HUES64 (cell line): ENCODE results near the gene MARK1. TPM values are rescaled to one million over a fixed set of nuclear protein-coding genes. Genes with fewer than 3 reads are reported as not detected.

Experiments
- H3K27ac ChIP-seq: 2 replicates; pipeline ENCODE4 v1.7.0; 2013; ENCODE audit warnings: low read depth, low read length, inconsistent platforms
- H3K27me3 ChIP-seq: 2 replicates; pipeline ENCODE4 v1.6.1; 2013; ENCODE audit warnings: mild to moderate bottlenecking, low read length; ENCODE audit not compliant: insufficient read depth
- H3K36me3 ChIP-seq: 2 replicates; pipeline ENCODE4 v1.6.1; 2013; ENCODE audit warnings: mild to moderate bottlenecking, low read length; ENCODE audit not compliant: insufficient read depth
- H3K4me1 ChIP-seq: 2 replicates; pipeline ENCODE4 v1.6.1; 2013; ENCODE audit warnings: mild to moderate bottlenecking, low read length, moderate library complexity; ENCODE audit not compliant: insufficient read depth
- H3K4me3 ChIP-seq: 2 replicates; pipeline ENCODE4 v1.5.1; 2013; ENCODE audit warnings: mild to moderate bottlenecking, low read length, moderate library complexity
- H3K9ac ChIP-seq: 2 replicates; pipeline ENCODE4 v1.6.1; 2013; ENCODE audit warnings: mild to moderate bottlenecking, low read depth, low read length
- H3K9me3 ChIP-seq: 2 replicates; pipeline ENCODE4 v1.6.1; 2013; ENCODE audit warnings: low read depth, low read length; ENCODE audit not compliant: insufficient read depth
- WGBS: fragments of 150-250, 120-280 bp; methylation state at CpG from one replicate; pipeline ENCODE4 v1.1.7; 2013; ENCODE audit warnings: missing lambda C conversion rate; 5-methylcytosine and 5-hydroxymethylcytosine counted together
- polyA plus RNA-seq, 2 experiments: library from polyadenylated mRNA; stranded (reverse); fragments of 50-300 nt; gene quantifications; one replicate each; pipeline ENCODE4 v1.2.3, GENCODE V29; 2013

MARK1 gene
- 10.2 TPM for polyA plus RNA-seq (2013, experiment 1 of 2)
- polyA plus RNA-seq (2013, experiment 2 of 2): 13.4 TPM

DNA sequence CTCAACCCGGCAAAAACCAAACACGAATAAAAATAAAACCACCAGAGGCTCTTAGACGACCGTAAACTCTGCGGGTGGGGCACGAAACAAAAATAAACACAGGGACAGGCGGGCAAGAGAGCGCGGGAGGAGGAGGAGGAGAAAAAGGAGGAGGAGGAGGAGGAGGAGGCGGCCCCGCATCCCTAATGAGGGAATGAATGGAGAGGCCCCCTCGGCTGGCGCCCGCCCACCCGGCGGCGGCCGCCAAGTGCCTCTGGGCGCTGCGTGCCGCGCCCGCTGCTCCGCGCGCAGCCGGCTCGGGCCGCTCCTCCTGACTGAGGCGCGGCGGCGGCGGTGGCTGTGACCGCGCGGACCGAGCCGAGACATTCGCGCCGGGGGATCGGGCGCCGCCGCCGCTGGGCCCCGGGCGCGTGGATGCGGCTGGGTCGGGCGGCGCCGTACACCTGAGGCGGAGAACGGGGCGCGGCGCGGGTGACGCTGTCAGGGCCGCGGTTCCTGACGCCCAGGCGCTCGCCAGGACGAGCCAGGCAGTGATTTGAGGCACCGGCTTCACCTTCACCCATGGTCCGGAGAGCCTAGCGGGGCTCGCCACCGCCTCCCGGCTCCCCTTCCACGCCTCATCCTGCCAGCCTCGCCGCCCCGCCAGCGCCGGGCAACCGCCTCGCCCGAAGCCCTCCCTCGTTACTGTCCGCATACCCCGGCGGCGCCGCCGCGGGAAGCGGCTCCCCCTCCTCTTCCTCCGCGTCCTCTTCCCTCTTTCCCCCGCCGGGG is at the start of gene MARK1:
Gene MARK1, plus strand, starts transcription at position 229 of the 771 bp plus-strand sequence. CDS start 687 bp downstream, outside the sequence.
- H3K36me3 ChIP-seq: no peaks in the 10 kb centered on the region
- H3K4me3 ChIP-seq: peak within 1 kb of the TSS; percentile 98
- peak within 1 kb of the TSS; percentile 70 for H3K27ac ChIP-seq
- H3K27me3 ChIP-seq: peaks cover 8% of the 10 kb centered on the region; the same call in 1 of the 2 replicates
- peaks cover 21% of the 10 kb centered on the region for H3K4me1 ChIP-seq
- H3K9me3 ChIP-seq: no peaks in the 10 kb centered on the region
- peak within 1 kb of the TSS; percentile 94 for H3K9ac ChIP-seq
- WGBS: under 1% methylated on average over 96 of the region's 96 CpGs

DNA sequence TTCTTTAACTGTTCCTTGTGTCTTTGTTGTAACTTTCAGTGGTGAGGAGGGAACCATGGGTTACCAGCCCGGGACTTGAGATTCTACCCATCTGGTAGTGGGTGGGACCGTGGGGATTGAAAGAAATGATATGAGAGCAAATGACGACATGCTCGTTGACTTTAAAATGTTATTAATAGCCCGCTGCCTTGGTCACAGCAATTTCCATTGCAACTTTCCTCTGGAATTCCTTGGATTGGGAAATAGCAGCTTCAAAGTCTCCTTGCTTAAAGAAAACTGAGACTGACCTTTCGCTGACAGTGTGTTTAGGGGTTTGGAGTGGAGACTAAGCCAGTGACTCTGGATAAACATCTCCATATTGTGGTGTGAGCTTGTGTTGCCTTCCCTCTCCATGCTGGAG is 44.2 kb upstream of the MARK1 start:
- Histone ChIP-seq H3K27me3 (no peaks in the 10 kb centered on the region), H3K4me1 (no peaks in the 10 kb centered on the region), H3K4me3 (no peak overlapping the region), H3K9ac (no peak overlapping the region), H3K36me3 (no peaks in the 10 kb centered on the region), H3K9me3 (no peaks in the 10 kb centered on the region), H3K27ac (no peak overlapping the region)
- 89% methylated on average over 6 of the region's 6 CpGs for WGBS

DNA sequence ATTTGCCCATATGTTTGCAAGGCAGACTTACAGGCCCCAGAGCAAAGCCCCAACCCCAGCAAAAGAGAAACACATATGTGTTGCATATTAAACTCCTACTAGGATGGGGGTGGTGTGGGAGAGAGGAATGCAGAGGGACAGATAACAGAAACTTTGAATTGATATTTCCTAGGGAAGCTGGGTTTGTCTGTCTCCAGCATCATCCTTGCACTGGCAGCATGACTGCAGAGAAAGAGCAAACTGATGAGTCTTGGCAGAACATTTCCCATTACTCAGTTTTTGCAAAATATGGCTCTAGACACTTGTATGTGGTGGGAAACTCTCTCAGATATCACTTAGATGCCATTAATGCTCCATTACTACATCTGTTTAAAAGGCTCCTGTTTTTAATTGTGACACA is 43.8 kb upstream of the MARK1 start:
- no peaks in the 10 kb centered on the region for H3K4me1 ChIP-seq
- H3K36me3 ChIP-seq: no peaks in the 10 kb centered on the region
- no peak overlapping the region for H3K4me3 ChIP-seq
- H3K9me3 ChIP-seq: no peaks in the 10 kb centered on the region
- no peak overlapping the region for H3K27ac ChIP-seq
- no peaks in the 10 kb centered on the region for H3K27me3 ChIP-seq
- no peak overlapping the region for H3K9ac ChIP-seq

DNA sequence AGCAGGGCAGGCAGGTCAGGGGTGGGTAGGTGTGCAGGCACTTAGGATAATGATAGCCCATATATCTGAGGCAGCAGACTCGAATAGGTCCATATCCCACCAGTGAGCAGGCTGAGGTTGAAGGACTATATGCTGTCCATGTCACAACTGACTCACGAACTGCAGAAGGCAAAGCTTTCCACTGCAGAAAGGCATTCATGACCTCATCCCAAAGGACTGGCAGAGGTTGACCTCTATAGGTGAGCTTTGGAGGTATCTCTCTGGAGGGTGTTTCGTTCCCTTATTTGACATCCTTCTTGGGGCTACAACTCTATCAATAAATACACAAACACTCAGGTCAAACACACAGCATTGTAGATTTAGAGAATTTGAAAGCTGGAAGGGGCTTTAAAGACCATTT is 42.8 kb upstream of the MARK1 start:
- no peaks in the 10 kb centered on the region for H3K9me3 ChIP-seq
- no peak overlapping the region for H3K27ac ChIP-seq
- no peak overlapping the region for H3K9ac ChIP-seq
- H3K36me3 ChIP-seq: no peaks in the 10 kb centered on the region
- no peaks in the 10 kb centered on the region for H3K4me1 ChIP-seq
- 71% methylated on average over 2 of the region's 3 CpGs for whole genome bisulfite sequencing
- H3K4me3 ChIP-seq: no peak overlapping the region
- no peaks in the 10 kb centered on the region for H3K27me3 ChIP-seq

DNA sequence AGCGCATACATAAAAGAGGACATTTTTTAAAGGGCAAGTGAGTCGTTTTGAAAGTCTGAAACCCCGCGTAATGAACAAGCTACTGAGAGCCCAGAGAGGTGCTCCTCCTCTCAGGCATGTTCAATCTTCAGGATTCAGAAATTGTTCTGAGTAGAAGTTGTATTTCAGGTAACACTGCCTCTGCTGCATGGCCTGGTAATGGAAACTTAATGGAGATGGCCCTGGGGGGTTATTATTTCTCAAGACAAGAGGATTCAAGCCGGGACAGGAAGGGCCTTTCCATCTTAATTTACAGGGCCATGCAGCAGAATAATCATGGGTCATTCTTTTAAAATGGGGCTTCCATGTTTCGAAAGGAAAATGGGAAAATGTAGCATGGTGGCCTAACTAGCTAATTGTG is 42.1 kb upstream of the MARK1 start:
- Histone ChIP-seq H3K36me3 (no peaks in the 10 kb centered on the region), H3K9me3 (no peaks in the 10 kb centered on the region), H3K4me1 (no peaks in the 10 kb centered on the region), H3K27me3 (no peaks in the 10 kb centered on the region), H3K9ac (no peak overlapping the region), H3K4me3 (no peak overlapping the region), H3K27ac (no peak overlapping the region)
- WGBS: 89% methylated on average over 6 of the region's 6 CpGs

DNA sequence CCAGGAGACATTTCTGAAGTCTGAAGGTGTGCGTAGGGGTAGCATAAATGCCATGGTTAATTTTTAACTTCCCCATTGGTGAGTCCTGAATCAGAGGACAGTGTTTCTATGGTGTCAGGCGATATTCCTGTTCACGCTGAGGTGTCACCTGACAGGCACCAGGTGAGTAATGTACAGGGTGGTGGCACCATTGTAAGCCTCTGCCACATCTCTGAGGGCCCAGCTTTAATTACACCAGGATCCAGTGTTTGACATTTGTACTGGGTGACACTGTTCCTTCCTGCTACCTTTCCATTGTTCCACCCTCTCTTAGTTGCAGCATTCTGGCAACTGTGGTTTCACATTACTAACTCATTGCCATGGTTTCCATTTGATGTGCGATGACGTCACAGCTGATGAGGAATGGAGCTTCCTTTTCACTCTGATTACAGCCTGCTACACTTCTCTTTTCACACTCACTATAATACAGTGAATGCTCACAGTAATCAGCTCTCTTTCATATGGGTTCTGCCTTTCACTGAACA is 40.6 kb upstream of the MARK1 start:
- Histone ChIP-seq H3K36me3 (no peaks in the 10 kb centered on the region), H3K27ac (no peak overlapping the region), H3K4me1 (no peaks in the 10 kb centered on the region), H3K4me3 (no peak overlapping the region), H3K27me3 (no peaks in the 10 kb centered on the region), H3K9ac (no peak overlapping the region), H3K9me3 (no peaks in the 10 kb centered on the region)
- 93% methylated on average over 5 of the region's 5 CpGs for WGBS

DNA sequence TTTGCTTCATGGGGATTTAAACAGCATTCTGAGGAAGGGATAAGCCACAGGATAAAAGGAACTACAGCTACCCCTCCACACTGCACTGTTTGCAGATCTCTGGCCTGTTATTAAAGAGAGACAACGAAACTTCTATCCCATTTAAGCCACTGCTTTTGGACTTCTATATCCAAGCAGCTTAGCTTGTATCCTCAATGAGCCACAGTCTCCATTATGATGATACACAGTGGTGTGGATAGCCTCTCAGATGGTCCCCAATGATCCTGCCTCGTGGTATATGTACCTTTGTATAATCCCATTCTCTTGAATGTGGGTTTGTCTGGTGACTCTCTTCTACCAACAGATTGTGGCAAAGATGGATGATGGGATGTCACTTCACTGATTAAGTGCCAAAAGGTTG is 36.0 kb upstream of the MARK1 start:
- WGBS: 80% methylated on average over 2 of the region's 2 CpGs
- H3K36me3 ChIP-seq: no peaks in the 10 kb centered on the region
- H3K4me3 ChIP-seq: no peak overlapping the region
- H3K27me3 ChIP-seq: no peaks in the 10 kb centered on the region
- no peaks in the 10 kb centered on the region for H3K4me1 ChIP-seq
- H3K9ac ChIP-seq: no peak overlapping the region
- no peaks in the 10 kb centered on the region for H3K9me3 ChIP-seq
- H3K27ac ChIP-seq: no peak overlapping the region

DNA sequence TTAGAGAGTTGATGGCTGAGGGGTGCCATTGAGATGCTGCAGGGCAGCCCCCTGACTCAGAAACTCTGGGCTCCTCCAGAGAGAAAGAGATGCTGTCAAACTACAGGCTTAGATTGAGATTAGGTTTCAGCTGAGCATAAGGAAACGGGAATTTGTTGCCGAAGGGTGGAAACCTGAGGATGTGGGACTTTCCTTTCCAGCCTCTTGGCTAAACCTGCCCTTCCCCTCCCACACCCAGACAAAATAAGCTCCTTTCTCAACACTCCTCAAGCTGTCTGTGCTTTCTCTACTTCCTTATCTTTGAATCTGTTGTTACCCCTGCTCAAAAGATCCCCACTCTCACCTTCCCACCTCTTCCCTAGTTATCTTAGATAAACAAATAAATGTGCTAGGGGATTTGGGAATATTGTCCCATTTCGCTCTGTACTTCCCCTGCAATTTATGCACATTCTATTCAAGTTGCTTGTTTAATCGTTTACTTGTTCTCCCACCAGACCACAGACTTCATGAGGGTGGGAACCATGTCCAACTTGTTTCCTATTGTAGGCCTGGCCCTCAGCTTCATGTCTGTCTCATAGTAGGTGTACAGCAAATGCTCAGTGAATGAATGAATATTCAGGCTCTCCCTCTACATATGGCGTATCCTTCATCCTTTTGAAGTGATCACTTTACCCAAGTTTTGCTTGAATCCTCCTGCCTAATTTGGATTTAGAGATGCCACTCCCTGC is 30.6 kb upstream of the MARK1 start:
- Histone ChIP-seq H3K27me3 (no peaks in the 10 kb centered on the region), H3K27ac (no peak overlapping the region), H3K36me3 (no peaks in the 10 kb centered on the region), H3K4me1 (no peaks in the 10 kb centered on the region), H3K9me3 (no peaks in the 10 kb centered on the region), H3K4me3 (no peak overlapping the region), H3K9ac (no peak overlapping the region)
- WGBS: 65% methylated on average over 5 of the region's 5 CpGs

DNA sequence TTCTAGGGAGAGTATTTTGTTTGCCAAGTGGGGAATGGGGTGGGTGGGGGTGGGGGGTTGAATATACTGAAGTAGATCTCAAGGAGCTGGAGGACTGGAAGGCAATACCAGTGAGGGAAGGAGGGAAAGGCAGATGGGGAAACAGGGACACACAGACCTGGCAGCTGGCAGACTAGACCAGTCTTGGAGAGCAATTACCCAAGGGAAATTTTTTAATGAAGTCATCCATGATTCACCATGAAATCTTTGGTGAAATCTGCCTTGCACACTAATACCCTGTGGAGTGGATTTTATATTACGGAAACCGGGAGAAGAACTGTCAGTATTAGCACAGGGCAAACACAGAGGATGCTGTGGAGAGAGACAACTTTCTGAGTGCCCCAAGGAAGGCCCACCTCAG is 29.7 kb upstream of the MARK1 start:
- H3K27me3 ChIP-seq: no peaks in the 10 kb centered on the region
- no peaks in the 10 kb centered on the region for H3K4me1 ChIP-seq
- no peak overlapping the region for H3K27ac ChIP-seq
- no peaks in the 10 kb centered on the region for H3K9me3 ChIP-seq
- H3K36me3 ChIP-seq: no peaks in the 10 kb centered on the region
- WGBS: 98% methylated on average over 2 of the region's 2 CpGs
- no peak overlapping the region for H3K4me3 ChIP-seq
- no peak overlapping the region for H3K9ac ChIP-seq

DNA sequence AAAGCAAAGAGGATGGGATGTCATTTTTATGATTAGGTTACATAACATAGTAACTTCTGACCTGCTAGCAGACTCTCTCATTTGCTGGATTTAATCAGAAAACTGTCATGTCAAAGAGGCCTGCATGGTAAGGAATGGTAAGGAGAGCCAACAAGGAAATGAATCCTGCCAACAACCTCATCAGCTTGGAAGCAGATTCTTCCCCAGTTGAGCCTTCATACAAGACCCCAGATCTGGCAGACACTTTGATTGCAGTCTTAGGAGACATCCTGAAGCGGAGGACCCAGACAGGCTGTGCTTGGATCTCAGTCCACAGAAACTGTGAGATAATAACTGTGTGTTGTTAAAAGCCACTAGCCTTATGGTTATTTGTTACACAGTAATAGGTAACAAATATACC is 27.6 kb upstream of the MARK1 start:
- Histone ChIP-seq H3K4me1 (no peaks in the 10 kb centered on the region), H3K9ac (no peak overlapping the region), H3K27ac (no peak overlapping the region), H3K36me3 (no peaks in the 10 kb centered on the region), H3K27me3 (no peaks in the 10 kb centered on the region), H3K4me3 (no peak overlapping the region), H3K9me3 (no peaks in the 10 kb centered on the region)
- WGBS: 100% methylated on average over 1 of the region's 1 CpG

DNA sequence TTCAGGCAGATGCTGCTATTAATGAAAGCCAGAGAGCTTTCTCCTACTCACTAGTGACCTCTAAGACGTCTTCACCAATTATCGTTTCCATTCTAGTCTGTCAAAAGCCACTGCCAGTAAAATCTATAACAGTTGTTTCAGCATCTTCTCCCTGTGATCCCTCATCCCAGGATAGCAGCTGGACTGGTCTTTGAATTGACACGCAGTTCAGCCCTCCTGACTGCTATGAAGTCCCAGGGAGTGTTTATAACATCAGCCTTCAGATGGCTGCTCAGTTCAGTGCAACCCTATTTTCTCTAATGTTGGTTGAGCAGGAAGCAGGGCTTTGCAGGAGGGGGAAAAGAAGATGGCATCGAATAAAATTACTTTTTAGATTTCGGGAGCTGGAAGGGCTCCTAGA is 23.6 kb upstream of the MARK1 start:
- no peaks in the 10 kb centered on the region for H3K27me3 ChIP-seq
- H3K4me1 ChIP-seq: no peaks in the 10 kb centered on the region
- no peaks in the 10 kb centered on the region for H3K9me3 ChIP-seq
- H3K36me3 ChIP-seq: no peaks in the 10 kb centered on the region
- no peak overlapping the region for H3K9ac ChIP-seq
- WGBS: 87% methylated on average over 5 of the region's 5 CpGs
- H3K27ac ChIP-seq: no peak overlapping the region
- no peak overlapping the region for H3K4me3 ChIP-seq
